ENCODE data around the gene RAVER1.

DNA sequence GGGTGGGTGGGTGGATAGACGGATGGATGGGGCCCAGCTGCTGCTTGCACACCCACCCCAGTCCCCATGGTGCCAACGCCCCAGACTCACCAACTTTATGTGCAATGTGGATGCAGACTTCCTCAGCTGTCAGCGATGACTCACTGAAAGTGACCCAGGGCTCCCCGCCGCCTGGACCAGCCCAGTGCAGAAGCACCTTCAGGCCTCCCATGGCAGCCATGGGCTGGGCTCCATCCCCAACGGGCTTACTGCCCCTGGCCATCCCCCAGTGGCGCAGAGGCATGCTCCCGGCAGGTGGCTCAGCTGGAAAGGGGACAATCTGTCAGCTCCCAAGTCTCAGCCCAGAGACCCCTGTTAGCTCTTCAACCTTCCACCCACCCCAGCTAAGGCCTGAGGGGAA is 44.8 kb upstream of the RAVER1 start:
- TF ChIP-seq POLR2A (IDR thresholded peaks at IDR 0.05; ENCODE audit: low read length): no peak
- no peak for TF ChIP-seq GATA1 (IDR thresholded peaks at IDR 0.05; ENCODE audit: low read depth, low read length)

Data from erythroblast (primary cell).